HG03095 (cell line): ENCODE results near the gene KDM6A.
"Not testable (repeated sequence)": the region's sequence is repeated elsewhere in the genome, so short reads cannot be mapped to it uniquely, and the experiment has no call there.

Source experiments
- ATAC-seq: cut with Tn5 transposase; IDR thresholded peaks from one replicate; pipeline ENCODE4 v1.9.1; 2021; ENCODE audit warnings: moderate library complexity; ENCODE audit not compliant: unreplicated experiment

The KDM6A gene

DNA sequence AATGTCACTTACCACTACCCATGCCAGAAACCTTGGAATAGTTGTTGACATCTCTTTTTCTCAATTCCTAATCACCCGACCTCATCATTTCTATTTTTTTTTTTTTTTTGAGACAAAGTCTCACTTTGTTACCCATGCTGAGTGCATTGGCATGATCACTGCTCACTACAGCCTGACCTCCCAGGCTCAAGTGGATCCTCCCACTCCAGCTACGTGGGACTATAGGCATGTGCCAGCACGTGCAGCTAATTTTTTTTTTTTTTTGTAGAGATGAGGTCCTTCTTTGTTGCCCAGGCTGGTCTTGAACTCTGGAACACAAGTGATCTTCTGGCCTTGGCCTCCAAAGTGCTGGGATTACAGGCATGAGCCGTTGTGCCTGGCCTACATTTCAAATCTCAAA, 12.0 kb downstream of the KDM6A start:
- no peak for ATAC-seq

- ATAC-seq: no peak
These were observed 16.8 kb downstream of the KDM6A start for GRCh38 chrX:44889824-44890223.

GRCh38 chrX:44890247-44890646, 17.3 kb downstream of the KDM6A start:
- no peak for ATAC-seq

DNA sequence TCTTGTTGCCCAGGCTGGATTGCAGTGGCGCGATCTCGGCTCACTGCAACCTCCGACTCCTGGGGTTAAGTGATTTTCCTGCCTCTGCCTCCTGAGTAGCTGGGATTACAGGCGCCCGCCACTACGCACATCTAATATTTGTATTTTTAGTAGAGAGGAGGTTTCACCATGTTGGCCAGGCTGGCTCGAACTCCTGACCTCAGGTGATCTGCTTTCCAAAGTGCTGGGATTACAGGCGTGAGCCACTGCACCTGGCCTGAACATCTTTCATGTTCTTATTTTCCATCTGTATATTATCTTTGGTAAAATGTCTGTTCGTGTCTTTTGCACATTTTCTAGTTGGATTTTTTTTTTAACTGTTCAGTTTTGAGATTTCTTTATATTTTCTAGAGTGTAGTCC, 17.7 kb downstream of the KDM6A start:
- not testable (repeated sequence) for ATAC-seq

DNA sequence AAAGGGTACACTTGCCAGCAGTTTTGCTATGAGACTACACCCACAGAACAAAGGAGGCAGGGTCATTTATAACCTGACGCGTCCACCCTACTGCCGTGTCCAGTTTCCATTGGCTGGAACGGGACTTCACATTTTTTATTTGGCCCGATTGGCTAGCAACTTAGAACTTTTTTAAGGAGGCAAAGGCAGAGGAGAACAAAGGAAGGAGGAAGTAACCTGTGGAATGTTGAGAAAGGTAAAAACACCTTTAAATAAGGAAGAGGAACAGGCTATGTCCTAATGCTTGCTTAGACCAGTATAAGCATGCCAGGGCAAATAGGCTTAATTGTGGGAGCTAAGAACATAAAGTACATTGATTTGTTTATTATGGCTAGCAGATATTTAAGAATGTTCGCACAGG, 18.7 kb downstream of the KDM6A start:
- no peak for ATAC-seq

DNA sequence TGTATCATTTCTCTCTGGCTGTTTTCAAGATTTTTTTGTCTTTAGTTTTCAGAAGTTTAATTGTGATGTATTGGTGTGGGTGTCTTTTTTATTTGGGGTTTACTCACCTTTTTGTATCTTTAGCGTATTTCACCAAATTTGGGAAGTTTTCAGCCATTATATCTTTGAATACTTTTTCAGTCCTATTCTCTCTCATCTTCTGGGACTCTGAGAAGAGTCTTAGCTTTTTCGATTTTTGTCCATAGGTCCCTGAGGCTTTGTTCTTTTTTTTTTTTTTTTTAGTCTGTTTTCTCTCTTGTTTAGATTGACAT, 23.8 kb downstream of the KDM6A start:
- no peak for ATAC-seq

DNA sequence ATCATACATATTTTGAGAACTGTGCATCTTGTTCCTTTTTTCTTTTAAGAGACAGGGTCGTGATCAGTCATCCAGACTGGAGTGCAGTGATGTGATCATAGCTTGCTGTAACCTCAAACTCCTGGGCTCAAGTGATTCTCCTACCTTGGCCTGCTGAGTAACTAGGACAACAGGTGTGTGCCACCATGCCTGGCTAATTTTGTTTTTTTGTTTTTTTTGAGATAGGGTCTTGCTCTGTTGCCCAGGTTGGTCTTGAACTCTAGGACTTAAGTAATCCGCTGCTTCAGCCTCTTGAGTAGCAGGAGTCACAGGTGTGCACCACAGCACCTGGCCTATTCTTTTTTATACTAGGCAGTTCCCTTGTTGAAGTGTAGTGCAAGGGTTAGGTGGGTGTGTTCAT, 24.6 kb downstream of the KDM6A start:
- ATAC-seq: no peak

GRCh38 chrX:44898411-44899221, 25.6 kb downstream of the KDM6A start:
- no peak for ATAC-seq

- ATAC-seq: no peak
These were observed 27.0 kb downstream of the KDM6A start for GRCh38 chrX:44899946-44900345.

- no peak for ATAC-seq
These were observed 30.1 kb downstream of the KDM6A start for GRCh38 chrX:44903107-44903506.

DNA sequence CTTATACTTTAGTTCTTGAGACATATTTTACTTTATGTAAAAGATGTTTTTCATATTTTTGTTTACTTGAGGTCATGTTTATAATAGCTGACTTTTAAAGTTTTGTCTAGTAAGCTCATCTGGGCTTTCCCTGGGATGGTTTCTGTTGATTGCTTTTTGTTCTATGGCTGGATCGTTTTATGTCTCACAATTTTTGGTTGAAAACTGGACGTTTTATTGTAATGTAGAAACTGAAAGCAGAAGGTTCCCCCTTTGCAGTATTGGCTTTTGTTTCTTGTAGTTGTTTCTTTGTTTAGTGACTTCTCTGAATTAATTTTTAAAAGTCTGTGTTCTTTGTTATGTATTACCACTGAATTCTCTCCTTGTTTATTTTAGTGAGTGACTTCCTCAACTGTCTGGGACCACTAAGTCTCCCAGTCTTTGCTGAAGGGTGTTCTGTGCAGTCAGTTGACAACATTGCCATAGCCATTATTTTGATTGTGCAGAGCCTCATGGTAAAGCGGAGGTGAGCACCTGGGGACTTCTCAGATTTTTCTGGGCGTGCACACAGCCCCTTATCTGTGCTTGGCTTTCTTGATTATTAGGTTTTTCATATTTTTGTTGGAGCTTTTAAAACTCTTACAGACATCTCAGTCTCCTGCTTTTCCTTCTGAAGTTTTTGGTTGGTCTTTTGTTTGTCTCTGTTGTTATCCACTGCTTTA, 31.0 kb downstream of the KDM6A start:
- no peak for ATAC-seq

DNA sequence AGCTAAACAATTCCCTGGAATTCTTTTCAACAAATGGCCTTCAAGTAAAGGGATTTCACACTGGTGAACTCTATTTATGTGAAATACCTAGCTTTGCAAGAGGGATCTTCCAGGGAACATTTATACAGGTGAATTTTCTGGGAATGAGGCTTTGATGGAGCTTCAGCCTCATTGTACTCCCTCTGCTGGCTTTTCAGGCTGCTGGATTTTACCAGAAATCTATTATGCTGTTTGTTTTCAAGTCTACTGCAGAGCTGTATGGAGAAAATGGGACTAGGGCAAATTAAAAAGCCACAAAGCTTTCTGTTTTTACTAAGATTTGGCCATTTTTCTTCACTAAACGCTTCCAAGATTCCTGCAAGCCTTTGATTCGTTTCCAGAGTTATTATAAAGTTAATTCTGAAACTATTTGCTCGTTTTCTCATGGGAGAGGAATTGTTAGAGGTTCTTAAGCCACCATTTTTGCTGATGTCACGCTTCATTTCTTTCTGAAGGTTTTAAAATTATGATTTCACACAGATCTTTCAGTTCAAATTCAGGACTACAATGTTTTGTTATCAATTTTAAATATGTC, 31.6 kb downstream of the KDM6A start:
- no peak for ATAC-seq

GRCh38 chrX:44906041-44906440, 33.1 kb downstream of the KDM6A start:
- ATAC-seq: peak; percentile 68

GRCh38 chrX:44906542-44906941, 33.6 kb downstream of the KDM6A start:
- ATAC-seq: no peak

- no peak for ATAC-seq
These were observed 35.2 kb downstream of the KDM6A start for GRCh38 chrX:44908153-44908552.

DNA sequence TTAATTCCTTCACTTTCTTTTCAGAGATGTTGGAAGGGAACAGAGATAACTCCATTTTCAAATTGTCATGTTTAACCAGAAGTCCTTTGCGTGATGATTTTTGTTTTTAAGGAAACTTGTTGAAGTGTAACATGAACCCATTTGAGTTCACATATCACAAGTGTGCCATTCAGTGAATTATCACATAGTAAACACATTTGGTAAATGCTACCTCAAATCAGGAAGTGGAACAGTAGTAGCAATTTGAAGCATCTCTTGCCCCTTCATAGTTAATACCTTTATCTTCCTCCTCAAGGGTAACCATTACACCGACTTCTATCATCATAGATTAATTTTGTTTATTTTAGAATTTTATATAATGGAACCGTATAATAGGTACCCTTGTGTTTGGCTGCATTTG, 35.8 kb downstream of the KDM6A start:
- no peak for ATAC-seq

DNA sequence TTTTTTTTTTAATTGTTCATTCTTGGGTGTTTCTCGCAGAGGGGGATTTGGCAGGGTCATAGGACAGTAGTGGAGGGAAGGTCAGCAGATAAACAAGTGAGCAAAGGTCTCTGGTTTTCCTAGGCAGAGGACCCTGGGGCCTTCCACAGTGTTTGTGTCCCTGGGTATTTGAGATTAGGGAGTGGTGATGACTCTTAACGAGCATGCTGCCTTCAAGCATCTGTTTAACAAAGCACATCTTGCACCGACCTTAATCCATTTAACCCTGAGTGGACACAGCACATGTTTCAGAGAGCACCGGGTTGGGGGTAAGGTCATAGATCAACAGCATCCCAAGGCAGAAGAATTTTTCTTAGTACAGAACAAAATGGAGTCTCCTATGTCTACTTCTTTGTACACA, 37.5 kb downstream of the KDM6A start:
- not testable (repeated sequence) for ATAC-seq

- not testable (repeated sequence) for ATAC-seq
These were observed 38.1 kb downstream of the KDM6A start for GRCh38 chrX:44911074-44911600.

DNA sequence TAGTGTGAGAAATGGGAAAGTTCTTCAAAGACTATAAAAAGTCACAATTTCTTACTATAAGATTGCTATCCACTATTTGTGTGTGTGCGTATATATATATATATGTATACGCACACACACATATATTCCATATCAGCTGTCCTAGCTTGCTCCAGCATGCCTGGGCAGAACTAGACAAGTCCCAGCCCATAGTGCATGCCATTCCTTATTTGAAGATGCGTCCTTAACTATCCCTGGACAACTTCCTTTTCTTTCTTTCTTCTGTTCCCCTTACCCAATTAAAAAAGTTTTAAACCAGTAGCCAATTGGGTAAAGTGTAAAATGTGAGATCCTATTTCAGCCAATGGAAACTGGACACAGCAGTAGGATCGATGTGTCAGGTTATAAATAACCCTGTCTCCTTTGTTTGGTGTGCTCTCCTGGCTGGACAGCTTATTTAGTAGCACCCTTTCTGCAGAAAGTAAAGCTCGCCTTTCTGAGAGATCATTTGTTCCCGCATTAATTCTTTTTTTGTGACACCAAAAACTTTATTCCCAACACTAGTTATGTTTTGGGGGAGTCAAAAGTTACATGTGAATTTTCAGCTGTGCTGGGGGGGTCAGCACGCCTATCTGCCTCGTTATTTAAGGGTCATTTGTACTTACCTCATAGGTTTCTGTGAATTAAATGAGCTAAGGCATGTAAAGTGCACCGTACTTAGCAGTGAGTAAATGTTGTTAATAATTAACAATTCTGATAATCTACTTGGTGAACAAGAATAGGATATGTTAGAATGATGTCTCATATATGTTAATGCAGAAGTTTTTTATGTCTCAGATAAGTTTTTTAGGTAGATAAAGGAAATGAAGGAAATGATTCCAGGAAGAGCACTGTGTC, 40.9 kb downstream of the KDM6A start:
- ATAC-seq: peak; percentile 43

DNA sequence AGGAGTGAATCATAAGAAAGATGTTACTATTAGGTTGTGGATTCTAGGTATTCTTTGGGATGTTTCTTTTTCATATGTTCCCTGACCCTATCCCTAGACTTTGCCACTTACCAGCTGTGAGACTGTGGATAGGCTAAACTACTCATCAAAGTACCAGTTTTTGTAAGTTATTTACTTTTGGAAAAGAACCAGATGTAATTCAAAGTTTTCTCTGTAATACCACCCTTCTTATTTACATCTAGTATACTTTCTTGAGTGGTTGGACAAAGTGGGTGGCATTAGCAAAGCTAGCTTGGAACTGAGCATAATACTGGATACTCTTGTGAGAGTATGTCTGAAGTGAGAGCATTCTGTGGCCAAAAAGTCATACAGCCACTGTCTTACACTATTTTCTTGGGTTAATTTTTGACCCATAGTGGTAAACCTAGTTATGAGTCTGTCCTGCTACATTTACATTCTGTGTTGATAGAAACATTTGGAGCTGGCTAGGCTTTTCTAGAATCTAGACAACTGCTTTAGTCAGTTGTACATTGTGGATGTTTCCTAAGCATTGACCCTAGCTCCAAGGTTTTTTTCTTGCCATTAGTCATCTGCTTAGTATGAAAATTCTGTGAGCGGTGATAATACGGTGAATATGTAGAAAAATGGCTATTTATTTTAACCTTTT, 41.7 kb downstream of the KDM6A start:
- peak; percentile 63 for ATAC-seq
